GM21529 (cell line): ENCODE data around the gene GADD45B.
"Not testable (repeated sequence)": the region's sequence is repeated elsewhere in the genome, so short reads cannot be mapped to it uniquely, and the experiment has no call there.

Source experiments
- ATAC-seq: cut with Tn5 transposase; IDR thresholded peaks from one replicate; pipeline ENCODE4 v1.9.1; 2021; ENCODE audit not compliant: unreplicated experiment

GADD45B gene

DNA sequence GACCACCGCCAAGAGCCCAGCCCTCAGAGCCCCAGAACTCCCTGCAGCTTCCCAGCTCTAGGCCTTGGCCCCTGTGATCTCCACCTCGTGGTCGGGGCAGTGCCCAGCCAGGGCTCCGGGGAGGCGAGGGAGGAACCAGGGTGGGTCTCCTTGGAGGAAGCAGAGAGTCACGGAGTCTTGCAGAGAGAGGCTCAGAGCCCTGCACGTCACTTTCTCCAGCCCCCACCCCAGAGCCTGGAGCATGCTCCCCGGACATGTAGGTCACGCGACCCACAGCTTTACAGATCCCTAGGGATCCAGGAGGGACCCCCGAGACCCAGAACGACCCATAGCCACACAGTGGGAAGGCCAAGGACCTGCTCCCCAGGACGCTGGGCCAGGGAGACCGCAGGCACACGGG is 11.9 kb downstream of the GADD45B start:
- ATAC-seq, result no peak

DNA sequence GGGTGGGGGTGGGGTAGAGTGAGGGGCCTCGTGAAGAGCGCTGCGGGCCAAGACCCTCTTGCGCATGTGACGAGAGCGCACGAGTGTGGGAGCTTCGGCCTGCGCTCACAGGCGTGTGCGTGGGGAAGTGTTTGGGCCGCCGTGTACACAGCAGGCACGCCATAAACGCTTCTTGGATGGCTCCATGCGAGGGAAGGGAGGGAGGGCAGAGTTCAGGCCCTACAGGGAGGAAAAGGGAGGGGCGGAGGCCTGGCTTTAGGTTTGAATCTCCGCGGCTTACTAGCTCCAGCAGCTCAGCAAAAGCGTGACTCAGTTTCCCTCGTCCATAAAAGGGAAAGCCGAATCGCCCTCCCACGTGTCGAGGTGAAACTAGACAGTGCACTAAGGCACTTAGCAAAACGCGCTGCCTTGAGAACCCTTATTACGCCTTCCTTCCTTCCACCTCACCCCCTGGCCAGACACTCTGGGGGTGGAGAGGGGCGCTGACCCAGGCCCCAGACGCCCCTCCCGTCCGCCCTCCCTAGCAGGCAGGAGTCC is 12.5 kb downstream of the GADD45B start:
- ATAC-seq, result no peak

DNA sequence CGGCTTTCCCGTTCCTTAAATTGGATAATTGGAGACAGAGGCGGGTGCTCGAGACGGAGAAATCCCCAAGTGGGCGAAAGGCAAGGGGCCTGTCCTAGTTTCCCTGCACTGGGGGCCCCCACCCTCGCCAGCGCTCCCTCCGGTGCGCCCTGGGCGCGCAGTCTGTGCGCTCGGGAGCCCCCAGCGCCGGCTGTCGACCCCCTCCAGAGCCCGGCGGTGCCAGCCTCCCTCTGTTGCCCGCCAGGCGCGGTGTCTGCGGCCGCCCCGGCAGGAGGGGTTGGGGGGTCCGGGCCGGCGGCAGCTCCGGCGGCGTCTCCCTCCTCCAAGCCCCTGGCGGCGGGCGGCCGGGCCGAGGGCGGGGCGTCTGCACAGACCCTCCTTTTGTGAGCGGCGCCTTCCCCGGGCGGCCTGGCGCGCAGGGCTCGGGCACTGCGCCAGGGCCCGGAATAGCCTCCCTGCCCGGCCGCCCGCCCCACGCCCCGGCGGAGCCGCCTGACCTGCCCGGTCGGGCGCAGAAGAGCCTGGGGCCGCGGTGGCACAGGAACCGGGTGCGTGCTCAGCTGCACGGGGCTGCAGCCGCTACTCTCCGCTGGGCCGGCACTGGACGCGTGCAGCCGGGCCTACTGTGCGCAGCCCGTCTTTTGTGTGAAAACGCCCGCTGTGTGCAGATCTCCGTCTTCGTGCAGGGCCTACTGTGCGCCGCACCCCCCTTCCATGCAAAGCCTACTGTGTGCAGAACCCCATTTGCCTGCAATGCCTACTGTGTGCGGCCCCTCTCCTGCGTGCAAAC is 13.2 kb downstream of the GADD45B start:
- no peak for ATAC-seq

DNA sequence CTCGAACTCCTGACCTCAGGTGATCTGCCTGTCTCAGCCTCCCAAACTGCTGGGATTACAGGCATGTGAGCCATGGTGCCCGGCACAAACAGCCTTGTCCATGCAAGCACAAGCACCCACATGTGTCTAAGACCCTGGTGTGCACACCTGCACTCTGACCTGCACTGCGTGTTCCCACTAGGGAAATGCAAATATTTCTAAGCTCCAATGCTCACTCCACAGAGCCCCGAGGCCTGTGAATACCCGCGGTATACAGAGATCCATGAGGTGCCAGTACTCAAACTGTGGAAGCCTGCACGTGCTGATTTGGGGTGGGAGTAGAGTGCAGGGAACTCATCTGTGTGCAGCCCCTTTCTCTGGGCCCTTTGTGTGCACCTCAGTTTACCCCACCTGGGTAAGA is 14.7 kb downstream of the GADD45B start:
- no peak for ATAC-seq

DNA sequence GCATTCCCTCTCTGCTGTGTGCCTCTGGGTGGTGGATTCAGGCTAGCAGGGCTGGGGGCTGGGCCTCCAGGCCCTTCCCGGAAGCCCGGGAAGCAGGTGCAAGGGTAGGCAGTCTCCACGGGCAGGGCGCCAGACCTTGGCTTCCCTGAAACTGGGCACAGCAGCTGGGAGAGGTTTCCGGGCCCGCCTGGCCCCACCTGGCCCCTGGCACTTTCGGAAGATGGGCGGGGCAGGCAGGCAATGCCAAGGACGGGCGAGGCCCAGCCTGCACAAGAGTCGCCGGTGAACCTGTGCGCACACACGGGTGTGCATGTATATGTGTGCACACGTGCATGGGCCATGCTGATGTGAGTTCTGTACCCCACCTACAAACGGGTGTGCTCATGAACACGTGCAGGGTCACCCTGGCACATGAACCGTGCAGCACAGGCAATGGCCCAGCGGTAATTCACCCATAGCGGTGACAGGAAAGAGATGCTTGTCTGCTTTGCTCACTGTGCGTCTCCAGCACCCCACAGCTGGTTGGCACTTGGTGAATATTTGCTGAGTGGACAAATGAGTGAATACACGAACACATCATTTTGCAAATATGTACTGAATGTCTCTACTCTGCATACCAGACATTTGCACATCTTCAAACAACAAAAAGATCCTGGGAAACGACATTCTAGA is 15.3 kb downstream of the GADD45B start:
- no peak for ATAC-seq

DNA sequence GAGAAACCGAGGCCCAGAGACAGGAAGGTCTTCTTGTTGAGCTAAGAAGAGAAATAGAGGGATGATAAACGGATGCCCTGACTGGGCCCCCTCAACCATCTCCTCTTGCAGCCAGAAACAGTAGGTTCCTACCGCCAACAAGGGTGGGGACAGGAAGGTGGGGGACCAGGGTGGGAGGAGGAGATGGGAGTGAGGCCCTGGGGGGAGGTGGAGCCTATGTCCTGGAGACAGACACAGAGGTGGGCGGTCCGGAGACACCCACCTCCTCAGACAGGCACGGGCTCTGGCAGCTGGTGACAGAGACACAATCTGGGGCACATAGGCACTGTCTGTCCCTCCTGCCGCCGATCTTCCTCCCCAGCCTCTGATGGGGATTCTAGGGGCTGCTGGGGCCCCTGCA is 16.9 kb downstream of the GADD45B start:
- no peak for ATAC-seq

DNA sequence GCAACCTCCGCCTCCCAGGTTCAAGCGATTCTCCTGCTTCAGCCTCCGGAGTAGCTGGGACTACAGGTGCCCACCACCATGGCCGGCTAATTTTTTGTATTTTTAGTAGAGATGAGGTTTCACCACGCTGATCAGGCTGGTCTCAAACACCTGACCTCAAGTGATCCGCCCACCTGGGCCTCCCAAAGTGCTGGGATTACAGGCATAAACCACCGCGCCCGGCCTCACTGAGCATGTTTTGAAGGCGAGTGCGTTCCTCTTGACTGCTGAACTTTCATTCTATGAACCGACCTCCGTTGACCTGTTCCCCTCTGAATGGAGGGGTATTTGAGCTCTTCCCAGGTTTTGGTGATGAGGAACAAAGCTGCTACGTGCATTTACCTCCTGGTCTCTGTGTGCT is 17.5 kb downstream of the GADD45B start:
- not testable (repeated sequence) for ATAC-seq

DNA sequence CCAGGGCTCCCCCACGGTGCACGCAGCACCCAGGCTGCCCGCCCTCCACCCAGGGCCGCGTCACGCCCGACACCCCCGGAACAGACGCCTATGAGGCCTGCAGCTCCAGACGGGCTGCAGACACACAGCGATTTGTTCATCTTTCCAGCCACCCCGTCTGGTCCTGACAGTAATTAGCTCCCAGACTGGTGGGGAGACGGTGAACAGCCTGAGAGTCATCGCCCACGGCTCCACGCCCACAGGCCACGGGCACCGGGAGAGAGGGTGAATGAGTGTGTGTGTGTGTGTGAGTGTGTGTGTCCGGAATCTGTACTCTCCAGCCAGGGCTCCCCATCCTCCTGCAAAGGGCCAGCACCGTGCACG is 18.1 kb downstream of the GADD45B start:
- no peak for ATAC-seq

DNA sequence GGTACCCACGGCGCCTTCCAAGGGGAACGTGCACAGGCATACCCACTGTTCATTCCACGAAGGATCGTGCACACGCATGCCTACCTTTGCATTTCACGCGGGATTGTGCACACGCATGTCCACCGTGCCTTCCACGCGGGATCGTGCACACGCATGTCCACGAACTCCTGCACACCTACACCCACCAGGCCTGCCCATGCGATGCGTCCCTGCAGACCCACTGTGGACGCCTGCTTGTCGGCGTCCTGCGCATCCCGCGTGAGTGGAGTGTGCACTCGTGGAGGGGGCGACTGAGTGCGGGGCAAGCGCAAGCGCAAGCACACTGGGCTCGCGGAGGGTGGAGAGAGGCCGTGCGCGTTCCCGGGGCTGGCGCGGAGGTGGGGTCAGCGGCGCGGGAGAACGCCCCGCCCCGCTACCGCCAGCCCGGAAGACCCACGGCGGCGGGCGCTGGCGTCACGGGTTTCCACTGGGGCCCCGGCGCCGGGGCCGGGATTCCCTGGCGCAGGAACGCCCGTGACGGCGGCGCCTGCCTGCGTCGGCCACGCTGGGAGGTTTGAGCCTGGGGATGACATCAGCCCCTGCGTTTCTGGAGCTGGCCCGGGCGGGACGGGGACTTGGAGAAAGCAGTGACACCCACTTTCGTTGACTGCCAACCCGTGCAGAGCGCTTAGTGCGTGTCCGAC is 18.7 kb downstream of the GADD45B start:
- no peak for ATAC-seq

DNA sequence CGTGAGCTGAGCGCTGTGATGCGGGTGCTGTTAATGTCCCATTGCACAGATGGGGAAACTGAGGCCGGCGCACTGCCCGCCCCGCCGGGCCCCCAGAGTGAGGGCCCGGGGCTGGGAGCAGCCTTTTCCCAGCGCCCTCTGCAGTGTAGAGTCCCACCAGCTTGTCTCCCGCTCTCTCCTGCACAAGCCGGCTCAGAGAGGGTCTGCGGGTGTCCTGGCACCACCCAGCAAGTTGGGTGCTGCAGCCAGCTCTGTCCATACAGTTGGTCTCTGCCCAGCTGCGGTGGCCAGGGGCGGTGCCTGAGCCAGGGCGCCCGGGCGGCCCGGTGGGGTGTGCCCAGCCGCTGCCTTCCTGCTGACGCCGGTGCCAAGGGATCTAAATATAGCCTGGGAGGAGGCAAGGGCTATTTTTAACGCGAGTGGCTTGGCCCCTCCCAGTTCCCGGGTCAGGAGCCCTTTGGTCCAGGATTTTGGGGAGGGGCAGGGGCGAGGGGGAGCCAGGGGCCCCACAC is 19.3 kb downstream of the GADD45B start:
- no peak for ATAC-seq

DNA sequence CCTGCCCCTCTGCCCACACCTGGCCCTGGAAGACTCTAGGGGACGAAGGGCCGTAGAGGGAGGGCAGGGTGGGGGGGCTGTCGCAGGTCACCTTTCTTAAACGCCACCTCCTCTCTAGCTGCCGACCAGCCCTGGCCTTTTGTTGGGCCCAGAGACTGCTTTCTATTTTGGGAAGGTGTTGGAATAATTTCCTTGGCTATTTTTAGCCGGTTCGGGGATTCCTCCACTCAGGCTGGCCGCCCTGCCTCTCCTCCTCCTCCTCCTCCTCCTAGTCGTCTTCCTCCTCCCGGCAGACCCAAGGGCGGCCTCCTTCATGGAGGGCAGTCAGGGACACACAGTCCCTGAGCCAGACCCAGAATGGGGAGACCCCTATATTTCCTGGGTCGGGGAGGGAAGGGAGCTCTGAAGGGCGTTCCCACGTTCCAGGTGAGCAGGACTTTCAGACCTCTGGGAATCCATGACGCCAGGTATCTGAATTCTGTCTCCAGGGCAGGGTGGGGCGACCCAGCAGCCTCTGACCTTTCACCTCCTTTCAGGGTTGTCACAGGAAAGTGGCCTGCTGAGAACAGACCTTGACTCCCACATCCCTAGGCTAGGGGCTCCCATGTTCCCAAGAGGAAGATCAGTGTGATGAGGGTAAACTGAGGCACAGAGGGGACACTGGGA is 19.9 kb downstream of the GADD45B start:
- ATAC-seq, result no peak

DNA sequence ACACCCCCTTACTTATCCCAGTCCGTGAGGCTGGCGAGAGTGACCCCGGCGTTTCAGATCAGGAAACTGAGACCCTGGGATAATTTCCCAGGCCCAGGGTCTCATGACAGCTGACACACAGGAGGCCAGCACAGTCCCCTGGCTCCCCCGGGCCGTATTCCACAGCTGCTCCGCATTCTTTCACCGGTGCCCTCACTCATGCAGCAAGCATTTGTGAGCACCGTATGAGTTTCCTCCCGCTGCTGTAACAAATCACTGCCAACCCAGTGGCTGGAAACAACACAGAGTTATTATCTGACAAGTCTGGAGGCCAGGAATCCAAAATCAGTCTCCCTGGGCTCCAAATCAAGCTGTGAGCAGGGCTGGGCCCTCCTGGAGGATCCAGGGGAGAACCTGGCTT is 21.3 kb downstream of the GADD45B start:
- no peak for ATAC-seq

DNA sequence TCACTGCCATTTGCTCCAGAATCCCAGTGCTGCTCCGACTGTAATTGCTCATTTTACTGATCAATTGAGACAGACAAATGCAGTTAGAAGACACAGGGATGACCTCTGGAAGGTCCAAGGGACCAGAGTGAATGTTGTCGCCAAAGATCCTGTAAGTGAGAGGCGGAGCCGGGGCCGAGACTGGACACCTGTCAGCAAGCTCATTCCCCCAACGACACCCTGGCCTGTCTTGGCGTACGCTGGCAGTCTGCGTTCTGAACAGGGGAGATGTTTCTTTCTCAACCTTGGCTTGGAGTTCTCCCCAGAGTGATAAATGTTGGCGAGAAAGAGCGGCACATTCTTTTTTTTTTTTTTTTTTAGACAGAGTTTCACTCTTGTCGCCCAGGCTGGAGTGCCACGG is 24.2 kb downstream of the GADD45B start:
- ATAC-seq, result no peak

DNA sequence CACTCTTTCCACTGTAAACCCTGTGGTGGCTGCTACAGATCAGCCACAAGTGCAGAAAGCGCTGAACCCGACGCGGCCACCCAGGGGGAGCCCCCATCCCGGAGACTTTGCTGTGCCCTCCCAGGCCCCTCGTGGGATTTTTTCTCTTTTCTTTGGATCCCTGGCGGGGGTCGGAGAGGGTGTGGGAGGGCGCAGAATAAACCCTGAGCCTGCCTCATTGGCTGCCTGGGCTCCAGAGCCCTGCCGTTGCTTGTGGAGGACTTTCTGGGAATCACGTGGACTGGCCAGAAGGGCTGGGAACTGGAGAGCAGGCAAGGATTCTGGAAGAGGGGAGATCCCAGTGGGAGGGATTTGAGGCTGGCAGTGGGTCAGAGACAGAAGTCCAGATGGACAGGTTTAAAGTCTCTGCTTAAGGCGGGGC is 24.9 kb downstream of the GADD45B start:
- no peak for ATAC-seq

DNA sequence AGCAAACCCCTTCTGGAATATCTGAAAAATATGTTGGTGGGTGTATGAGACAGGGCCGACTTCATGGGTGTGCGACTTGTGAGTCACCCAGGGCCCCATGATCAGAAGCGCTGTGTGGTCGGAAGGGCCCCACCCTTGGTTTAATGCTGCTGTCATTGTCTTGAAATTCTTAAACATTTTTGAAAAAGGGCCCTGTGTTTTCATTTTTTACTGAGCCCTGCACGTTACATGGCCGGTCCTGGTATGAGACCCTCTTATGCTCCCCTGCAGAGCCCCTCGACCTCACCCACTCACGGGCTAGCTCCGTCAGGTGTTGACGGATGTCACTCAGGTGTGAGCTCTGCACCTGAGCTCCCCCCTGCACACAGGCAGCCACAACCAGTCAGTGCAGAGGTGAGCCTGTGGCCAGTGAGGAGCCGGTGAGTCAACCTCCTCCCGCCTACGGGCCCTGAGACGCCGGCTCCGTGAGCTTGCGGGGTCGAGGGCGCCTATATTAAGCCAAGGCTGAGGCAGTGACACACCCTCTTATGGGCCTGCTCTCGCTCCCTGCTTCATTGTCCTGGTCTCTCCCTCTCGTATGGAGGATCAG is 27.7 kb downstream of the GADD45B start:
- no peak for ATAC-seq

DNA sequence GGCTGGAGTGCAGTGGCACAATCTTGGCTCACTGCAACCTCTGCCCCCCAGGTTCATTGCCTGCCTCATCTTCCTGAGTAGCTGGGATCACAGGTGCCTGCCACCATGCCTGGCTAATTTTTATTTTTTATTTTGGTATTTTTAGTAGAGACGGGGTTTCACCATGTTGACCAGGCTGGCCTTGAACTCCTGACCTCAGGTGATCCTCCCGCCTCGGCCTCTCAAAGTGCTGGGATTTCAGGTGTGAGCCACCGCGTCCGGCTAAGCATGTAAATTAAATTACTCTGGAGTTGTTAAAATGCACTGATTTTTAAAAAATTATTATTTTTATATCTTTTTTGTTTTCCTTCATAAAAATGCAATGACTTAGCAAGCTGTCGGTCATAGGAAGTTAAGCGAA is 30.7 kb downstream of the GADD45B start:
- ATAC-seq, result not testable (repeated sequence)

DNA sequence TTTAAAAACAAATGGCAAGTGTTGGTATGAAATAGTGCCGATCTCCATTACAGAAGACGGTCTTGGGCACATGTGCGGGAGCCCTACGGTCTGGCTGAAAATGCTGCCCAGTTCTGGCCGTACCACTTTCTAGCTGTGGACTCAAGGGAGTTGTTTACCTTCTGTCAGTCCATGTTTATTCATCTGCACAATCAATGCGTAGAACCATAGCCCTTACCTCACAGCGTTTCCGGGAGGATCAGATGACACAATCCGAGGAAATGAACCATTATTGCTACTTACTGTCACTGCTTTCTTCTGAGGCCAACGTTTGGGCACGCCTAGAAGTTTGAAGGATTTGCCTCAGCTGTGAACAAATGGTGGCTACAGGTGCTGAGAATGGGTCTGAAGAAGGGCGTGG is 31.2 kb downstream of the GADD45B start:
- ATAC-seq, result no peak

DNA sequence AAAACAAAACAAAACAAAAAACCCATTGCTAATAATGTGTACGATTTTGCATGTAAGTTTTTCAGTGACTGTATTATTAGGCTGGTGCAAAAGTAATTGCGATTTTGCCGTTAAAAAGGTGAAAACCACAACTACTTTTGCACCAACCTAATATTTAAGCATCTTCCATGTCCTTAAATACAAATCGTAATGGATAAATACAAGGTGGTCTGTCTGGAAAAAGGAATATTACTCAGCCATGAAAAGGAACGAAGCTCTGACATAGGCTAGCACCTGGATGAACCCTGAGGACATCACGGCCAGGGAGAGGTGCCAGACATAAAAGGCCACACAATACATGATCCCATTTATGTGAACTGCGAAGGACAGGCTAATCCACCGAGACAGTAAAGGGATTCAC is 33.2 kb downstream of the GADD45B start:
- no peak for ATAC-seq

DNA sequence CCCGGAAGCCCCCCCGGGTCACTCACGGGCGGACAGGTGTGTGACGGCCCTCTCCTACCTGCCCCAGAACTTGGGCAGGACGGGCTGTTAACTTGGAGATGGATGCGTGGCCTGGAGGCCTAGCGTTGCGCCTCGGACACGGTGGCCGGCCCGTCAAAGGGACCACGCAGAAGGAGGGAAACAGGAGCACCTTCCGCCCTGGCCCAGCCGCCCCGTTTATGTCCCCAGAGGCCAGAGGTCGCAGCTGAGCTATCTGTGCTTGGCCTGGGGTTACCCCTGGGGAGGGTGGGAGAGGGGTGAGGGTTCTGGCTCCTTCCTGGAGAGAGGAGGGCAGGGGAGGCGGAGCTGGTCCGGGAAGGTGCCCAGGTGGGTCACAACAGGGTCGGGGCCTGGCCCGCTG is 35.6 kb downstream of the GADD45B start:
- no peak for ATAC-seq

DNA sequence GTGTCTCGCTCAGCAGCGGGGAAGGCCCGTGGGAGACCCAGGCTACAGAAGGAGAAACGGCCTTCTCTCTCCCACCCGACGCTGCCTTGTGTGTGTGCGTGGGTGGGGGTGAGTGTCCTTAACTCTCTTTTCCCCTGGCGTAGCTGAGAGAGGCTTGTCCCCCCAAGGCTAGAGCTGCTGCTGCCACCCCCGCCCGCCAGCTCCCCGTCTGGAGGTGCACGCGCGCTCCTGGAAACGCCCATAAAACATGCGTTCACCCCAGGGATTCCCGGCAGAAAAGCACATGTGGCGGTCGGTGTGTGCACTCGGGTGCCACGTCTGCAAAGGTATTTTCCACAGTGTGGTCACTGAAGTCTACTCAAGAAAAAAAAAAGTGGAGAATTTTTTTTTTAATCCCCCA is 36.1 kb downstream of the GADD45B start:
- ATAC-seq, result no peak
